ENCODE measurements around the gene OLIG3. TPM values are rescaled to one million over a fixed set of nuclear protein-coding genes. Genes with fewer than 3 reads are reported as not detected.

OLIG3 gene
- total RNA-seq, result under 1 TPM in 1 of 2 donors, not detected in 1; 0.81 TPM

GRCh38 chr6:137494281-137494987 lies at the start of gene OLIG3:
Gene OLIG3, minus strand, starts transcription at chr6:137494394. Its CDS starts 224 bp downstream, at chr6:137494170.
- Mint-ChIP-seq H3K27ac (peak within 1 kb of the TSS in 1 of 2 donors; percentile 29), H3K4me1 (ENCODE audit: low read depth in 2 of 2) (peaks cover 31 to 41% of the 10 kb centered on the region in 2 donors), H3K36me3 (peaks cover 10% of the 10 kb centered on the region), H3K4me3 (peak within 1 kb of the TSS; percentile 81), H3K9me3 (no peaks in the 10 kb centered on the region), H3K27me3 (peaks cover 59 to 84% of the 10 kb centered on the region in 2 donors)
- no peak for ATAC-seq
- DNase-seq (ENCODE audit: low spot score), result no peak

GRCh38 chr6:137543114-137543513 lies 48.9 kb upstream of the OLIG3 start:
- no peaks in the 10 kb centered on the region for H3K9me3 Mint-ChIP-seq

GRCh38 chr6:137542713-137543112 lies 48.5 kb upstream of the OLIG3 start:
- H3K4me1 Mint-ChIP-seq (ENCODE audit: low read depth in 2 of 2), result peaks cover 0 to 10% of the 10 kb centered on the region in 2 donors

More at GRCh38 chr6:137543114-137543513, 48.9 kb upstream of the OLIG3 start:
- Mint-ChIP-seq H3K27me3 (peaks cover 16 to 31% of the 10 kb centered on the region in 2 donors), H3K4me3 (no peak overlapping the region), H3K4me1 (ENCODE audit: low read depth in 2 of 2) (peaks cover 0 to 10% of the 10 kb centered on the region in 2 donors), H3K36me3 (no peaks in the 10 kb centered on the region), H3K27ac (no peak overlapping the region)
- DNase-seq (ENCODE audit: low spot score) (no peak), ATAC-seq (no peak)

GRCh38 chr6:137541534-137542063 lies 47.4 kb upstream of the OLIG3 start:
- no peaks in the 10 kb centered on the region for H3K36me3 Mint-ChIP-seq
- no peak for DNase-seq (ENCODE audit: low spot score)
- H3K27me3 Mint-ChIP-seq, result peaks cover 11 to 28% of the 10 kb centered on the region in 2 donors
- peaks cover 0 to 10% of the 10 kb centered on the region in 2 donors for H3K4me1 Mint-ChIP-seq (ENCODE audit: low read depth in 2 of 2)
- H3K4me3 Mint-ChIP-seq, result no peak overlapping the region
- H3K9me3 Mint-ChIP-seq, result no peaks in the 10 kb centered on the region
- H3K27ac Mint-ChIP-seq, result no peak overlapping the region
- ATAC-seq, result no peak

More at GRCh38 chr6:137542713-137543112, 48.5 kb upstream of the OLIG3 start:
- H3K4me3 Mint-ChIP-seq, result no peak overlapping the region
- no peak overlapping the region for H3K27ac Mint-ChIP-seq
- H3K36me3 Mint-ChIP-seq, result no peaks in the 10 kb centered on the region
- no peaks in the 10 kb centered on the region for H3K9me3 Mint-ChIP-seq
- H3K27me3 Mint-ChIP-seq, result peaks cover 15 to 29% of the 10 kb centered on the region in 2 donors
- ATAC-seq (no peak), DNase-seq (ENCODE audit: low spot score) (no peak)

- H3K4me1 Mint-ChIP-seq (ENCODE audit: low read depth in 2 of 2), result no peaks in the 10 kb centered on the region
- peak in 1 of 2 donors; percentile 88 for ATAC-seq
- no peaks in the 10 kb centered on the region for H3K36me3 Mint-ChIP-seq
- DNase-seq (ENCODE audit: low spot score), result no peak
- H3K4me3 Mint-ChIP-seq, result no peak overlapping the region
- no peaks in the 10 kb centered on the region for H3K9me3 Mint-ChIP-seq
- H3K27ac Mint-ChIP-seq, result no peak overlapping the region
- H3K27me3 Mint-ChIP-seq, result peaks cover 15 to 22% of the 10 kb centered on the region in 2 donors
Measured at GRCh38 chr6:137536104-137536773, 42.0 kb upstream of the OLIG3 start.

- Mint-ChIP-seq H3K9me3 (no peaks in the 10 kb centered on the region), H3K4me1 (ENCODE audit: low read depth in 2 of 2) (no peaks in the 10 kb centered on the region), H3K27me3 (peaks cover 28 to 38% of the 10 kb centered on the region in 2 donors), H3K36me3 (peaks cover 7% of the 10 kb centered on the region), H3K4me3 (no peak overlapping the region), H3K27ac (no peak overlapping the region)
- no peak for DNase-seq (ENCODE audit: low spot score)
- ATAC-seq, result no peak
Measured at GRCh38 chr6:137531376-137532092, 37.3 kb upstream of the OLIG3 start.

GRCh38 chr6:137530404-137530803 lies 36.2 kb upstream of the OLIG3 start:
- no peaks in the 10 kb centered on the region for H3K4me1 Mint-ChIP-seq (ENCODE audit: low read depth in 2 of 2)
- H3K27ac Mint-ChIP-seq, result no peak overlapping the region
- H3K36me3 Mint-ChIP-seq, result peaks cover 13% of the 10 kb centered on the region
- DNase-seq (ENCODE audit: low spot score) (no peak), ATAC-seq (no peak)
- peaks cover 35 to 47% of the 10 kb centered on the region in 2 donors for H3K27me3 Mint-ChIP-seq
- no peaks in the 10 kb centered on the region for H3K9me3 Mint-ChIP-seq
- H3K4me3 Mint-ChIP-seq, result no peak overlapping the region

- H3K36me3 Mint-ChIP-seq, result peaks cover 7% of the 10 kb centered on the region
- H3K4me3 Mint-ChIP-seq, result no peak overlapping the region
- H3K27me3 Mint-ChIP-seq, result peaks cover 41 to 50% of the 10 kb centered on the region in 2 donors
- DNase-seq (ENCODE audit: low spot score) (no peak), ATAC-seq (no peak)
- no peaks in the 10 kb centered on the region for H3K9me3 Mint-ChIP-seq
- H3K27ac Mint-ChIP-seq, result no peak overlapping the region
- no peaks in the 10 kb centered on the region for H3K4me1 Mint-ChIP-seq (ENCODE audit: low read depth in 2 of 2)
Measured at GRCh38 chr6:137522831-137523230, 28.6 kb upstream of the OLIG3 start.

- H3K27me3 Mint-ChIP-seq, result peaks cover 45 to 55% of the 10 kb centered on the region in 2 donors
Measured at GRCh38 chr6:137522198-137522798, 28.1 kb upstream of the OLIG3 start.

GRCh38 chr6:137520520-137520919 lies 26.3 kb upstream of the OLIG3 start:
- Mint-ChIP-seq H3K4me3 (no peak overlapping the region), H3K4me1 (ENCODE audit: low read depth in 2 of 2) (no peaks in the 10 kb centered on the region), H3K9me3 (no peaks in the 10 kb centered on the region), H3K27me3 (peaks cover 53 to 64% of the 10 kb centered on the region in 2 donors), H3K27ac (no peak overlapping the region), H3K36me3 (no peaks in the 10 kb centered on the region)
- ATAC-seq, result no peak
- no peak for DNase-seq (ENCODE audit: low spot score)

More at GRCh38 chr6:137522198-137522798, 28.1 kb upstream of the OLIG3 start:
- ATAC-seq (no peak), DNase-seq (ENCODE audit: low spot score) (no peak)
- Mint-ChIP-seq H3K36me3 (peaks cover 7% of the 10 kb centered on the region), H3K4me3 (no peak overlapping the region), H3K27ac (no peak overlapping the region), H3K9me3 (no peaks in the 10 kb centered on the region), H3K4me1 (ENCODE audit: low read depth in 2 of 2) (no peaks in the 10 kb centered on the region)

GRCh38 chr6:137519629-137520176 lies 25.5 kb upstream of the OLIG3 start:
- Mint-ChIP-seq H3K27ac (no peak overlapping the region), H3K9me3 (no peaks in the 10 kb centered on the region), H3K4me1 (ENCODE audit: low read depth in 2 of 2) (no peaks in the 10 kb centered on the region), H3K36me3 (no peaks in the 10 kb centered on the region), H3K27me3 (peaks cover 54 to 72% of the 10 kb centered on the region in 2 donors), H3K4me3 (no peak overlapping the region)
- ATAC-seq (no peak), DNase-seq (ENCODE audit: low spot score) (no peak)

GRCh38 chr6:137518386-137518983 lies 24.3 kb upstream of the OLIG3 start:
- Mint-ChIP-seq H3K27ac (no peak overlapping the region), H3K4me1 (ENCODE audit: low read depth in 2 of 2) (no peaks in the 10 kb centered on the region), H3K36me3 (no peaks in the 10 kb centered on the region), H3K27me3 (peaks cover 57 to 76% of the 10 kb centered on the region in 2 donors), H3K9me3 (no peaks in the 10 kb centered on the region), H3K4me3 (no peak overlapping the region)
- ATAC-seq (no peak), DNase-seq (ENCODE audit: low spot score) (no peak)

- peaks cover 3% of the 10 kb centered on the region for H3K9me3 Mint-ChIP-seq
- H3K27me3 Mint-ChIP-seq, result peaks cover 51 to 71% of the 10 kb centered on the region in 2 donors
- peaks cover 10% of the 10 kb centered on the region for H3K36me3 Mint-ChIP-seq
- no peak overlapping the region for H3K4me3 Mint-ChIP-seq
- ATAC-seq (no peak), DNase-seq (ENCODE audit: low spot score) (no peak)
- no peaks in the 10 kb centered on the region for H3K4me1 Mint-ChIP-seq (ENCODE audit: low read depth in 2 of 2)
- H3K27ac Mint-ChIP-seq, result no peak overlapping the region
Measured at GRCh38 chr6:137514418-137514817, 20.2 kb upstream of the OLIG3 start.
